Posterior vena cava (tissue), 2 donors: Measurements from ENCODE around the gene AGER. TPM values are rescaled to one million over a fixed set of nuclear protein-coding genes. Genes with fewer than 3 reads are reported as not detected.
A peak's percentile ranks its signal among the peaks of the same experiment; 100 is the strongest.
"Not testable (repeated sequence)": the region's sequence is repeated elsewhere in the genome, so short reads cannot be mapped to it uniquely, and the experiment has no call there.

ENCODE experiments used
- DNase-seq: peaks from one replicate; pipeline ENCODE4 v3.0.0-alpha.2; 2020; ENCODE audit warnings: low spot score
- intact Hi-C, 2 donors: fragments of 100-400 bp; cut with DNase I; formaldehyde crosslinking; loops; one replicate each; pipeline versions ENCODE4 v1.14.1 to v1.14.2; 2022 to 2023
- total RNA-seq, 2 donors: library from RNA; stranded (reverse); fragmentation: NEBNext Ultra II Directional; extraction: Animal tissue kit (Norgen Biotek cat#: 25700); gene quantifications; one replicate each; pipeline ENCODE4 v1.2.1, GENCODE V29; 2021
- donor health status: DM: yes; HTN: yes; CAD: no.
- donor health status: DM: yes; HTN: yes; CAD: no.

The AGER gene
- total RNA-seq, 2 donors from 2014 or later, result 4.6 to 7.3 TPM

DNA sequence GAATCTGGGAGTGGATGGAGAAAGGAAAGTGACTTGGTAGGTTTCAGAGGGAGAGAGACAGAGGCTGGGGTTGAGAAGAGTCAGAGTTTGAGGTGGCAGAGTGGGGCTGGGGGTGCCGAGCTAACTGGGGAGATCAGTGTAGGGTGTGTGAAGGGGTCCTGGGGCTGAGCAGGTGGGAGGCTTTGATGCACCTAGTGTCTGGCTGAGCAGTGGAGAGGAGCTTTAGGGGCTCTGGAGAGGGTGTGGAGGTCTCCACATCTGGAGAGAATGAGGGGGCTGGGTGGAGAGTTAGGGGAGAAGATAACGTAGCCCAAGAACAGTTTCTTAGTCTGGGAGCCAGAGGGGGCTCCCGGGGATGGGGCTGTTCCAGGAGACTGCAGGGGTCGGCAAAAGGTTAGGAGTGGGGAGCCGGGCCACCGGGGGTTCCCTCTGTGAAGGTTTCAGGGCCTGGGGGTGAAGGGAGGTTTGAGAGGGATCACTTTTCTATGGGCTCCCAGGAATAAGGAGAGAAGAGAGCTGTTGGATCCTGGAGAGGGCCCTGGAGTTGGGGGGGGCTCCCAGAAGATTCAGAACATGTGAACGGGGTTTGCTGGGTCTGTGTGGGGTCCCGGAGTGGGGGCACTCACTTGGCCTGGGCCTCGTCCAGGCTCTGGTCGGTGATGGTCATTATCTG, 5.2 kb upstream of the AGER start:
- DNase-seq, result peak; percentile 75
- intact Hi-C loops, result no loop called here

DNA sequence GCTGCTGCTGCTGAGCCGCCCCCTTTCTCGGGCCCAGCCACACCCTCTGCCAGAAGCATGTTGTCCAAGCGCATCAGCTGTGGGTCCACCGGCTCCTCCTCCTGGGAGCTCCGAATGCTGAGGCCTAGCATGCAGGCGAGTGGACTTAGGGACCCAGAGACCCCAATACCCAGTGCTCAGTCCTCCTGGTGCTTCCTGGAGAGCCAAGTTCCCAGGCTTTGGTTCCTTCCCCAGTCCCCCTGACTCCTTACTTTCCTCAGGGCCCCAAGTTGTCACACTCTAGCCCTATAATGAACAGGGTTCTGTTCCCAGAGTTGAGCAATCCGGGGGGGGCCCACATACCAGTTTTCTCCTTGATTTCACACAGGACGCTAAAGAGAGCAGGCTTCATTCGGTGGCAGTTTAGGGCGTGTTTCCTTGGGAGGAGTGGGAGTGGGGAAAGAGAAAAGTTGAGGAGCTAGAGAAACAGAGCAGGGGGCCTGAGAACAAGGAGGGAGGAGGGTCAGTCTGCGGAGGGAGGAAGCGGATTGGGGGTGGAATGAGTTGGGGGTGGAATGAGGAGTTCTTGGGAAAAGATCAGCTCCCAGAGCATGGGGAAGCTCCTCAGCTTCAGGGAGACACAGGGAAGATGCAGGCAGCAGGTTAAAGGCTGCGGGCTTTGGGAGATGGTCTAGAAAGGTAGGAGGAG, 4.5 kb upstream of the AGER start:
- DNase-seq, result peak; percentile 36

GRCh38 chr6:32187725-32188380, 3.8 kb upstream of the AGER start:
- intact Hi-C loops, result not testable (repeated sequence)

More for the DNA sequence above, 4.5 kb upstream of the AGER start:
- intact Hi-C loops, result no loop called here

DNA sequence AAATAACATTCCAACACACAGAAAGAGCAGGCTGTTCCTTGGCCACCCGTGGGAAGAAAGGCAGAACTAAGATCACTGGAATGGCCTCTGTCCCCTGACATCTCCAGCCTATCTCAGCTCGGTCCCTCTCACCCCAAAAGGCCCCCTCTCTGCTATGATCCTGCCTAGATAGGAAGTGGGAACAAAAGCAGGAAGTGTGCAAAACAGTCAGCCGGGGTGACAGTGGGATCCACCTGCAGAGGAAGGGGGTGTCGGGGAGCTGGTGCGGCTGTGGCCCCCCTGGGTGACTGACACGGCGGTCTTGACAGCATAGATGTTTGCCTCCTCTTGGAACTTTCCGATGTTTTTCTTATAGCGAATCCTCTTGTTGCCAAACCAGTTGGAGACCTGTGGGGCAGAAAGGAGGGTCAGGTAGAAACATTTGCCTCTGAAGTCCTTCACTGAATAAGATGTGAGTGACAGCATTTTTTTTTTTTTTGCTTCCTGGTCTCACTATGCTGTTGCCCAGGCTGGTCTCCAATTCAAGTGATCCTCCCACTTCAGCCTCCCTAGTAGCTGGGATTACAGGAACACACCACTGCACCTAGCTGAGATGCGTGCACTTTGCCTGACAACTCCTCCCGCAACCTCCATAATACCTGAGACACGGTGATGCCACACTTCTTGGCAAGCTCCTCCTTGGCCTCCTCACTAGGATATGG, 3.1 kb upstream of the AGER start:
- DNase-seq, result peak; percentile 59
- intact Hi-C loops, result no loop called here

More at GRCh38 chr6:32187725-32188380, 3.8 kb upstream of the AGER start:
- DNase-seq, result peak; percentile 53

GRCh38 chr6:32186151-32186840, 2.2 kb upstream of the AGER start:
- DNase-seq, result peak; percentile 61
- intact Hi-C loops, result not testable (repeated sequence)

GRCh38 chr6:32185681-32186131, 1.7 kb upstream of the AGER start:
- DNase-seq, result peak; percentile 94
- intact Hi-C loops, result not testable (repeated sequence)

GRCh38 chr6:32183483-32184083, 470 bp downstream of the AGER start:
- intact Hi-C loops, result no loop called here

GRCh38 chr6:32183030-32183429, 1.0 kb downstream of the AGER start:
- intact Hi-C loops, result no loop called here
- DNase-seq, result no peak

More at GRCh38 chr6:32183483-32184083, 470 bp downstream of the AGER start:
- DNase-seq, result peak; percentile 49

DNA sequence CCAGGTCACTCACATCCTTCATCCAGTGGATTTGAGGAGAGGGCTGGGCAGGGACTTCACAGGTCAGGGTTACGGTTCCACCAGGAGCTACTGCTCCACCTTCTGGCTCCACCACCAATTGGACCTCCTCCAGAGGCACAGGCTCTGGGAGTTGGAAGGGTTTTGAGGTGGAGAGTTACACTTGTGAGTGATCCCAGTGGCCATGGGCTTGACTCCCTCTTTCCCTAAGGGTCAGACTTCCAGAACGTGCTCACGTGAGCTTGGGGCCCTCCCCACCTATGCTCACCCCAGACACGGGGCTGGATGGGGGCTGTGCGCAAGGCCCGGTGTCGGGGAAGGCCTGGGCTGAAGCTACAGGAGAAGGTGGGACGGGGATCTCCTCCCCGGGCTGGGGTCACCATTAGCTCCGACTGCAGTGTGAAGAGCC, 1.5 kb downstream of the AGER start:
- DNase-seq, result peak; percentile 68
- intact Hi-C loops, result no loop called here

DNA sequence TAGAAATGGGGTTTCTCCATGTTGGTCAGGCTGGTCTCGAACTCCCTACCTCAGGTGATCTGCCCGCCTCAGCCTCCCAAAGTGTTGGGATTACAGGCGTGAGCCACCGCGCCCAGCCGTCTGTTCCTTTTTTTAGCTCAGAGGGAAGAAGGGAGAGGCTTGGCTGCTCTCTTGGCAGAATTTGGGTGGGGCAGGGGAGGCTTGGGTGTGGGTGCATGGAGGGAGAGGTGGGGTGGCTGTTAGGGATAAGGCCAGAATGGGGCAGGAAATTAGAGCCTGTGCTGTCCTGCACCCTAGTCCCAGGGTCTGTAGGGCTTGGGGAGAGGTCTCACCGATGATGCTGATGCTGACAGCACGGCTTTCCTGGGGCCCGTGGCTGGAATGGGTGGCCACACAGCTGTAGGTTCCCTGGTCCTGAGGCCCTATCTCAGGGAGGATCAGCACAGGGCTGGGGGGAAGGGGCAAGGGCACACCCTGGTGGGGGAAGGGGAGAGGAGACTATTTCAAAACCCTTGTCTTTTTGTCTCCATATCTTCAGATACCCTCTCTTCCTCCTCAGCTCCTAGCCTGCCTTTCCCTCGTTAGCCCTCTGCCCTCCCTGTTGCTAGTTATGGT, 2.0 kb downstream of the AGER start:
- intact Hi-C loops, result no loop called here
- peak; percentile 49 for DNase-seq

GRCh38 chr6:32181148-32181702, 2.8 kb downstream of the AGER start:
- DNase-seq, result peak; percentile 77
- intact Hi-C loops, result no loop called here

- no peak for DNase-seq
These were observed 4.2 kb downstream of the AGER start for GRCh38 chr6:32179766-32180405.

DNA sequence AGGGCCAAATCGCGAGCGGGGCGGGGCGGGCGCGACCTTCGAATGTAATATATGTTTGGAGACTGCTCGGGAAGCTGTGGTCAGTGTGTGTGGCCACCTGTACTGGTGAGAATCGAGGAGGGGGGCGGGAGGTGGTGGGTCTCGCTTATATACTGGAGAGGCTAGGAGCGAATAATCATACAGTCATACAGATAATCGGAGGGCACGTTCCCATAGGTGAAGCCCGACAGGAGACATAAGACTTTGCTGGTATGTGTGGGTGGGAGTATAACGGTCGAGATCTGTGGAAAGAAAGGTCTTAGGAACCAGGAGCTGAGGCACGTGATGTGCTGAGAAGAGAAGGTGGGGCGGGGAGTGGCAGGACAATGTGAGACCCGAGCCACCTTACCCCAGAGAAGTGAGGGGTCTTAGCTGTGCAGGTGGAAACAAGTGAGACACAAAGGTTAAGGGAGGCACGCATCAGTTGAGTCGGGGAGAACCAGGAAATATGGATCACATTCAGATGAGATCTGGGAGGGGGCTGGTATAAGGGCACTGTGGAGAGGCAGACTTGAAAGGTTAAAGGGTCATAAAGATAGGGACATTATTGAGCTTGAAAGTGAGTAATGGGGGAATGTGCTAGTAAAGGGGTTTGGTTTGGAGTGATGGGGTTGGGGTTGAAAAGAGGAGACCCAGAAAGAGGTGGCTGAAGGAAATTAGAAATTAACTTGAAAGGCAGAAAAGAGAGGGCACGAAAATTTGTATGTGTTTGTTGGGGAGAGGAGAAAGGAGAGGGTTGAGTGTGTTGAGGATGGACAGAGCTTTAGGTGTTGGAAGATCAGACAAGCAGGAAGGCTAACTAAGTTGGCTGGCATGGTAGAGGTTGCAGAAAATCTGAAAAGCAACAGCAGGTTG, 5.3 kb downstream of the AGER start:
- DNase-seq, result no peak
- intact Hi-C loops, result loop anchor here in 1 of 2 donors (5.0 kb wide), 1 partner anchor 51 kb away; the partner anchor contains the start of gene ATF6B

More at GRCh38 chr6:32179766-32180405, 4.2 kb downstream of the AGER start:
- intact Hi-C loops, result loop anchor here in 1 of 2 donors (5.0 kb wide), 1 partner anchor 53 kb away; the partner anchor contains the start of gene ATF6B

DNA sequence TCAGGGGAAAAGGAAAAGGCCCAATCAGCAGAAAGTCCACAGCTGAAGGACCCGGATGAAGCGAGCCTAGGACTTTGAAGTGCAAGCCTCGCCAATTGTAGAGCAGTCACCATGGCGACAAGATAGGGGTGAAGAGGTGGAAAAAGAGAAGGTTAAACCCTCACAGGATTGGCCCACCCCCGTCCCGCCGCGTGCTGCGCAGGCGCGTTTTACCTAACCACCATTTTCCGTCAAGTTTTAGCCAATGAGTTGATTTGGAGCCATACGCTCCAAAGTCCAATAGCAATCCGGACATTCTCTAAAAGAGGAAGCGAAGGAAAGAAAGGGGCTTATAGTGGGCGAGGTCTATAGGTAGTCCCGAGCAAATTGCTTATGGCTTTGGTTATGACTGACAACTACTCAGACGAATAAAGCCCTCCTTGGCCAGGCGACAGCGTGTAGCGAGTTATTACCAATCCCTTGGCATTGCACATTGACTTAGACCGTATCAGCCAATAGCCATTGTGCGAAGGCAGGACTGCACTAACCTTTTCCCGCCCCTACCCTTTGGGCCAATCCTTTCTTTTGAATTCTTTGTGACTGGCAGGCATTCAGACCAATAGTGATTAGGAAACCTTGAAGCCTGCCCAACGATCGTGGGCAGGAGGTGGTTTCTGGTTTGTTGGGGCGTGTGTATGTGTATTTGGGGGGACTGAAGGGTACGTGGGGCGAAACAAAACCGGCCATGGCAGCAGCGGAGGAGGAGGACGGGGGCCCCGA, 6.1 kb downstream of the AGER start, which contains the start of gene RNF5:
TSS of gene RNF5 (plus strand) at position 618 of the 759 bp plus-strand sequence. CDS start at position 725, 107 bp downstream.
- intact Hi-C loops, result loop anchor here in 1 of 2 donors (5.0 kb wide), 1 partner anchor 51 kb away; the partner anchor contains the start of gene ATF6B
- peak; percentile 98 for DNase-seq

- no peak for DNase-seq
- intact Hi-C loops, result loop anchor here in 1 of 2 donors (5.0 kb wide), 1 partner anchor 50 kb away; the partner anchor contains the start of gene ATF6B
These were observed 6.8 kb downstream of the AGER start for GRCh38 chr6:32177183-32177787.
